ENCODE results near the gene ATP9B. TPM values are rescaled to one million over a fixed set of nuclear protein-coding genes. Genes with fewer than 3 reads are reported as not detected.

The ATP9B gene
- total and polyA plus RNA-seq, 4 donors = 12.6 to 77.0 (median 29.9) TPM

DNA sequence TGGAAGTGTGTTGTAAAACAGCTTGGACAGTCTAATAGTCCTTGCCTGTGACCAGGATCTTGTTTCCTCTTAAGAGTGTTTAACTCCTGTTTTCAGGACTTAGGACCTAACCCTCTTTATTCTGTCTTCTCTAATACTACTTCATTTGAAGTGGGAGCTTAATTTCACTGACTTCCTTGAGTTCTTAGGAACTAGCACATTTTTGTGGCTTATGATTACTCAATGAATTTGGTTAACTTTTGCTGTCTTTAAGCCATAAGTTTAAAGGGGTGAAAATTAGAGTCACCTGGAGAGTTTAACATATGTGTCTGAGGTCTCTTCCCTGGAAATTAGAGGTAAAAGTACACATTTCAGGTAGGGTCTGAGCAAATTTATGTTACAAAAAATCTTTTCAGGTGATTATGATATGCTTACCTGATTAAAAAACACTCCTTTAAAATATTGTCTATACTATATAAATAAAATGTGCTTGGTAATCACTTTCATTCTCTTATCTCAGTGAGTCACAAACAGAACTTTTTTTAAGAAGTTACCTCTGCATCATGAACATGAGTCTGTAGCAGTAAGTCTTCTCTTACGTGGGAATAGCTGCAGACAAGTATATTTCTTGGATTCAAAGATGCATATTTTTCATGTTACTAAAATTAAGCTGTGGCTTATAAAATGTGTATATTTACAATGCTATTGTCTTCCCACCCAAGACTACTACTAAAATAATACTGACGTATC is 52.7 kb downstream of the ATP9B start:
- peaks cover 0 to 11% (median 4%) of the 10 kb centered on the region in 4 donors for H3K36me3 ChIP-seq (ENCODE audit: control insufficient read depth in 4 of 4, insufficient read depth in 4 of 4, low read length in 4 of 4)
- H3K27ac ChIP-seq (ENCODE audit: low read depth in 1 of 2, low read length in 1 of 2) = no peak overlapping the region
- no peak overlapping the region for H3K9ac ChIP-seq (ENCODE audit: insufficient read depth in 1 of 2, low read length in 2 of 2)
- TF ChIP-seq, protein P1, sequence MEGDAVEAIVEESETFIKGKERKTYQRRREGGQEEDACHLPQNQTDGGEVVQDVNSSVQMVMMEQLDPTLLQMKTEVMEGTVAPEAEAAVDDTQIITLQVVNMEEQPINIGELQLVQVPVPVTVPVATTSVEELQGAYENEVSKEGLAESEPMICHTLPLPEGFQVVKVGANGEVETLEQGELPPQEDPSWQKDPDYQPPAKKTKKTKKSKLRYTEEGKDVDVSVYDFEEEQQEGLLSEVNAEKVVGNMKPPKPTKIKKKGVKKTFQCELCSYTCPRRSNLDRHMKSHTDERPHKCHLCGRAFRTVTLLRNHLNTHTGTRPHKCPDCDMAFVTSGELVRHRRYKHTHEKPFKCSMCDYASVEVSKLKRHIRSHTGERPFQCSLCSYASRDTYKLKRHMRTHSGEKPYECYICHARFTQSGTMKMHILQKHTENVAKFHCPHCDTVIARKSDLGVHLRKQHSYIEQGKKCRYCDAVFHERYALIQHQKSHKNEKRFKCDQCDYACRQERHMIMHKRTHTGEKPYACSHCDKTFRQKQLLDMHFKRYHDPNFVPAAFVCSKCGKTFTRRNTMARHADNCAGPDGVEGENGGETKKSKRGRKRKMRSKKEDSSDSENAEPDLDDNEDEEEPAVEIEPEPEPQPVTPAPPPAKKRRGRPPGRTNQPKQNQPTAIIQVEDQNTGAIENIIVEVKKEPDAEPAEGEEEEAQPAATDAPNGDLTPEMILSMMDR (IDR thresholded peaks at IDR 0.05; ENCODE audit: control extremely low read depth, extremely low read depth) = no peak
- 92 to 96% methylated on average over 2 of the region's 2 CpGs for WGBS, 2 donors
- no peaks in the 10 kb centered on the region for H3K4me1 ChIP-seq (ENCODE audit: control insufficient read depth in 5 of 5, insufficient read depth in 5 of 5, low read length in 5 of 5)
- no peaks in the 10 kb centered on the region for H3K9me3 ChIP-seq (ENCODE audit: control insufficient read depth in 4 of 4, insufficient read depth in 3 of 4, low read length in 3 of 4)
- no peak overlapping the region for H3K4me3 ChIP-seq
- ATAC-seq (ENCODE audit: insufficient read depth, low FRiP score) (peak; percentile 34), DNase-seq (no peak)
- no peaks in the 10 kb centered on the region for H3K27me3 ChIP-seq (ENCODE audit: control insufficient read depth in 3 of 3, insufficient read depth in 3 of 3, low read length in 2 of 3)

DNA sequence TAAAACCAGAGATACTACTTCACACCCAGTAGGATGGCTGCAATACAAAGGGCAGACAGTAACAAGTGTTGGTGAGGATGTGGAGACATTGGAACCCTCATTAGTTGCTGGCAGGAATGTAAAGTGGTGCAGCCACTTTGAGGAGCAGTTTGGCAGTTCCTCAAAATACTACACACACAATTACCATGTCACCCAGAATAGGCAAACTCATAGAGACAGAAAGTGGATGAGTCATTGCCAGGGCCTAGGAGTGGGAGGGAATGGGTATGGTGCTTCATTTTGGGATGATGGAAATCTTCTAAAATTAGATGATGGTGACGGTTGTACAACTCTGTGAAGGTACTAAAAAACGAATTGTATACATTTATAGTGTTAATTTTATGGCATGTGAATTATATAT is 54.8 kb downstream of the ATP9B start:
- no peak for ATAC-seq (ENCODE audit: insufficient read depth, low FRiP score)
- WGBS, 2 donors = 62 to 68% methylated on average over 2 of the region's 2 CpGs
- peaks cover 5 to 19% (median 9%) of the 10 kb centered on the region in 4 donors for H3K36me3 ChIP-seq (ENCODE audit: control insufficient read depth in 4 of 4, insufficient read depth in 4 of 4, low read length in 4 of 4)

DNA sequence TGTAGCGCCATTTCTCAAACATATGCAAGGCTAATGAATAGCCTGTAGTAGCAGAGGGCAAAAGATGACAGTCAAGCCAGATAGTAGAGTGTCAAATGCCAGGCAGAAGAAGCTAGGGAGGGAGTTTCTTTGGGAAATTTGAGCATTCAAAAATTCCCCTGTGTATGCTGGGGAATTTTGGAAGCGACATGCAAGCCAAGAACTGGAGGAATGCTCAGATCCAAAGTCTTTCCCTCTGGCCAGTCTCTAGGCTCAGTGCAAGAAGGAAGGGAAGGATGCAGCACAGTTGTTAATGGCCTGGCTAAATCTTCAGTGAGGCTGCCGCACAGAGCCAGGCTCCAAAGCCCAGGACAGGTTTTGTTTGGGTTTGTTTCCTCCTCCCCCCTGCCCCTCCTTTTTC is 59.9 kb downstream of the ATP9B start:
- ATAC-seq (ENCODE audit: insufficient read depth, low FRiP score) (no peak), DNase-seq (no peak)
- Histone ChIP-seq H3K9me3 (ENCODE audit: control insufficient read depth in 4 of 4, insufficient read depth in 3 of 4, low read length in 3 of 4) (no peaks in the 10 kb centered on the region), H3K27ac (ENCODE audit: low read depth in 1 of 2, low read length in 1 of 2) (no peak overlapping the region), H3K4me1 (ENCODE audit: control insufficient read depth in 5 of 5, insufficient read depth in 5 of 5, low read length in 5 of 5) (peaks cover 0 to 6% (median 0%) of the 10 kb centered on the region in 5 donors), H3K9ac (ENCODE audit: insufficient read depth in 1 of 2, low read length in 2 of 2) (no peak overlapping the region), H3K27me3 (ENCODE audit: control insufficient read depth in 3 of 3, insufficient read depth in 3 of 3, low read length in 2 of 3) (no peaks in the 10 kb centered on the region), H3K36me3 (ENCODE audit: control insufficient read depth in 4 of 4, insufficient read depth in 4 of 4, low read length in 4 of 4) (peaks cover 7 to 18% (median 10%) of the 10 kb centered on the region in 4 donors), H3K4me3 (no peak overlapping the region)
- 92 to 95% methylated on average over 3 of the region's 3 CpGs for WGBS, 2 donors
- TF ChIP-seq, protein P1 (IDR thresholded peaks at IDR 0.05; ENCODE audit: control extremely low read depth, extremely low read depth) = no peak

More for the DNA sequence above, 54.8 kb downstream of the ATP9B start:
- Histone ChIP-seq H3K9ac (ENCODE audit: insufficient read depth in 1 of 2, low read length in 2 of 2) (no peak overlapping the region), H3K27me3 (ENCODE audit: control insufficient read depth in 3 of 3, insufficient read depth in 3 of 3, low read length in 2 of 3) (no peaks in the 10 kb centered on the region), H3K27ac (ENCODE audit: low read depth in 1 of 2, low read length in 1 of 2) (no peak overlapping the region), H3K9me3 (ENCODE audit: control insufficient read depth in 4 of 4, insufficient read depth in 3 of 4, low read length in 3 of 4) (no peaks in the 10 kb centered on the region), H3K4me1 (ENCODE audit: control insufficient read depth in 5 of 5, insufficient read depth in 5 of 5, low read length in 5 of 5) (no peaks in the 10 kb centered on the region), H3K4me3 (no peak overlapping the region)
- TF ChIP-seq, protein P1 (IDR thresholded peaks at IDR 0.05; ENCODE audit: control extremely low read depth, extremely low read depth) = no peak
- no peak for DNase-seq

Data from lung (tissue), 12 donors.